ENCODE data around the gene POLE4.

POLE4 gene

GRCh38 chr2:74984947-74985637 is 26.6 kb downstream of the POLE4 start:
- no peak for DNase-seq (ENCODE audit: low read depth)
- TF ChIP-seq CTCF (IDR thresholded peaks at IDR 0.05; ENCODE audit: control insufficient read depth, insufficient read depth, low read depth, low read length, missing control alignments) = no peak
- H3K4me3 ChIP-seq (ENCODE audit: control insufficient read depth, low read depth, low read length) = no peak overlapping the region

GRCh38 chr2:74985978-74986609 is 27.7 kb downstream of the POLE4 start:
- no peak for TF ChIP-seq CTCF (IDR thresholded peaks at IDR 0.05; ENCODE audit: control insufficient read depth, insufficient read depth, low read depth, low read length, missing control alignments)
- no peak for DNase-seq (ENCODE audit: low read depth)
- no peak overlapping the region for H3K4me3 ChIP-seq (ENCODE audit: control insufficient read depth, low read depth, low read length)

- H3K4me3 ChIP-seq (ENCODE audit: control insufficient read depth, low read depth, low read length) = no peak overlapping the region
- no peak for TF ChIP-seq CTCF (IDR thresholded peaks at IDR 0.05; ENCODE audit: control insufficient read depth, insufficient read depth, low read depth, low read length, missing control alignments)
- DNase-seq (ENCODE audit: low read depth) = no peak
Observed at GRCh38 chr2:74991977-74992376, 33.5 kb downstream of the POLE4 start.

GRCh38 chr2:74999468-74999867 is 41.0 kb downstream of the POLE4 start:
- DNase-seq (ENCODE audit: low read depth) = no peak
- no peak for TF ChIP-seq CTCF (IDR thresholded peaks at IDR 0.05; ENCODE audit: control insufficient read depth, insufficient read depth, low read depth, low read length, missing control alignments)
- H3K4me3 ChIP-seq (ENCODE audit: control insufficient read depth, low read depth, low read length) = no peak overlapping the region

- no peak overlapping the region for H3K4me3 ChIP-seq (ENCODE audit: control insufficient read depth, low read depth, low read length)
- no peak for DNase-seq (ENCODE audit: low read depth)
- no peak for TF ChIP-seq CTCF (IDR thresholded peaks at IDR 0.05; ENCODE audit: control insufficient read depth, insufficient read depth, low read depth, low read length, missing control alignments)
Observed at GRCh38 chr2:75002007-75002406, 43.6 kb downstream of the POLE4 start.

GRCh38 chr2:75003276-75003675 is 44.8 kb downstream of the POLE4 start:
- no peak for DNase-seq (ENCODE audit: low read depth)
- TF ChIP-seq CTCF (IDR thresholded peaks at IDR 0.05; ENCODE audit: control insufficient read depth, insufficient read depth, low read depth, low read length, missing control alignments) = no peak
- H3K4me3 ChIP-seq (ENCODE audit: control insufficient read depth, low read depth, low read length) = no peak overlapping the region
